ENCODE data around the gene UNKL.

UNKL gene

GRCh38 chr16:1319041-1319440 lies 95.5 kb downstream of the UNKL start:
- no peak for DNase-seq

DNA sequence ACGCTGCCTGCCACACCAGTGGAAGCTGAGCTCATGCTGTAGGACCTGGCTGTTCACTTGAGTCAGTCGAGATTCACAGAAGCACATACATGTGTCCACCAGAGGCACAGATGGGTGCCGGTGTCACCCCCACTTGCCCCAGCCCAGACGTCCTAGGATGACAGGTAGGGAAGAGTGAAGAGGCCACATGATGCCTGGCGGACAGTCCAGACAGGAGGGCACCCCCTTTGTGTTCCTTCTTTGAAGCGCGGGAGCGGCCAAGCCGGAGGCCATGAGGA lies 96.3 kb downstream of the UNKL start:
- DNase-seq, result no peak

DNA sequence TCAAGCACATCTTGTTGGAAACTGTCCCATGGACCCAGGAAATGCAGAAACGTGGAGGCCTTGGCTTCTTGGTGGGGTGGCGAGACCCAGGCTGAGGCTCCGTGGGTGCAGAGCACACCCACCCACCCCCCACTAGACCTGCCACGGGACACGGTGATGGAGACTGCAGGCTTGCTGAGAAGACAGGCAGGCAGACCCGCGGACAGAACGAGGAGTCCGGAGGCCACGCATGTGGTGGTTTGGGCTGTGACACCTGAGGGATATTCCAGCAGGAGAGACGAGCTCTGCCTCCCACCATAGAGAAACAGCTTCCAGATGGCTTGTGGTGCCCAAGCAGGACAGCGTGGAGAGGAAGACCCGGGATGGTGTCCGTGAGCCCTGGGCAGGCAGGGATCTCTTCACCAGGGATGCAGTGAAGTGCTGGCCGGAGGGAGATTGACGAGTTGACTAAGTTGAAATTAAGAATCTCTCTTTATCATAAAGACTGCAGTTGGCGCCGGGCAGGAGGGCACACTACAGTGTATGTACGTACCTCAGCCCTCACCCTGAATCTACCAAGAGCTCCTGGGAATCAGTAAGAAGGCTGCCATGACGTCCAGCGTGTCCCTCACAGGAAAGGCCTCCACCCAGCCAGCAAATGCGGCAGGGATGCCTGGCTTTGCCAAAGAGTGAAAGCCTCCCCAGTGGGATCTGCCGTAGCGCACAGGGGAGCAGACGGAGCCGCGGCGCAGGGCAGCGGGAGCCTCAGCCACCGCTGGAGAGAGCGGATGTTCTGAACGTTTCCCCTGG lies 96.8 kb downstream of the UNKL start:
- no peak for DNase-seq

- no peak for DNase-seq
Observed at GRCh38 chr16:1316033-1316405, 98.5 kb downstream of the UNKL start.

- DNase-seq, result no peak
Observed at GRCh38 chr16:1315081-1316032, 99.1 kb downstream of the UNKL start.

DNA sequence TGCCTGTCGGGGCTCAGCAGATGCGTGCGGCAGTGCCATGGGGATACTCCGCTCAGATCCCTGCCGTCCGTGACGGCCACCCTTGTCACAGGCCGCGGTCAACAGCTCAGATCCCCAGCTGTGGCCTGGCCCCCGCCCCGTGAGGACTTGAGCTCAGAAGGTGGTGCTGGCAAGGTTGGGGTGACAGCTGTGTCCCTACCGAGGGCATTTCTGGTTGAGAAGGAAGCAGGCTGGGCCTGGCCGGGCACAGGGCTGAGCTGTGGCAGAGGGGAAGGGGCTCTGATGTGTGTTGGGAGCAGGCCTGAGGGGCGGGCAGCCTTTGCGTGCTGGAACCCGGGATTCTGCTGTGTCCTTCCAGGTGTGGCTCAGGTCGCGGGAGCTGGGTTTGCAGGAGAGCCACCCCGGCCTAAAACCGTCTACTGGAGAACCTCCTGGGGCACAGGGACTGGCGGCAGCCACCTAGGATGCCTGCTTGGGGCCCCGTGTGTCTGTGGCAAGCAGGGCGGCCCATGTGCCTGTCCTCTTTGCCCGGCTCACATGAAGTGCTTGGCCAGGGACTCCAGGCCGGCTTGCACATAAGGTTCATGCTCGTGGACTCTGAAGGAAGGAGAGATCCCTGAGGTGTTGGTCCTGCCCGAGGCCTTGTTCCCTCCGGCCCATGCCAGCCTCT lies 100.0 kb downstream of the UNKL start:
- no peak for DNase-seq

DNA sequence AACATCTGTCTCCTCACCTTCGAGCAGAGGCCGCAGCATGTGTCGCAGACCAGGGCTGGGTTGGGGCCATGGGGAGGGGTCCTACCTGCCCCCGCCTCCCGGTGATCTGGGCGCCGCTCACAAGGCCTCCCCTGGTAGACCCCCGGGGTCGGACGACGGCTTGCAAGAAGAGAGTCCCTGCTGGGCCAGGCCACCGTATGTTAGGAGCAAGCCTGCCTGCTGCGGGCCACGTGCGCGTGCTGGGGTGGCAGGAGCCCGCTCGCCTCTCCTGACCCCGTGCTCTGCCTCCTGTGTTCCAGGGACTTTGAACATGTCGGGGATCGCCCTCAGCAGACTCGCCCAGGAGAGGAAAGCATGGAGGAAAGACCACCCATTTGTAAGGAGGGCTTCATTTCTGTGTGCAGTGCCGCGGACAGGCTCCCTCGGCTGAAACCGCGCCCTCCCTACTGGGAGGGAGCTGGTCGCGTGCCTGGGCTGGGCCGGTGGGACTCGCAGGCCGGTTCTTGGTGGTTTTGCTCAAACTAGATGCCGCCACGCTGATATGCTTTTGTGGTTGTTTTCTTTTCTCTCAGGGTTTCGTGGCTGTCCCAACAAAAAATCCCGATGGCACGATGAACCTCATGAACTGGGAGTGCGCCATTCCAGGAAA lies 100.7 kb downstream of the UNKL start:
- DNase-seq, result no peak
